Measurements from ENCODE around the gene EIF3J.

The EIF3J gene

GRCh38 chr15:44536962-44537734 lies at the start of gene EIF3J:
EIF3J (plus strand) TSS chr15:44537147; CDS start chr15:44537195, 48 bp downstream.
- H3K4me3 ChIP-seq (ENCODE audit: control insufficient read depth, low read depth, low read length), result peak within 1 kb of the TSS; percentile 68
- no peak for TF ChIP-seq CTCF (conservative IDR thresholded peaks at IDR 0.05; ENCODE audit: control insufficient read depth, insufficient read depth, low read depth, low read length)
- DNase-seq (ENCODE audit: low read depth), result peak; percentile 96

- DNase-seq (ENCODE audit: low read depth), result peak; percentile 91
- no peak overlapping the region for H3K4me3 ChIP-seq (ENCODE audit: control insufficient read depth, low read depth, low read length)
- TF ChIP-seq CTCF (conservative IDR thresholded peaks at IDR 0.05; ENCODE audit: control insufficient read depth, insufficient read depth, low read depth, low read length), result no peak
Measured at GRCh38 chr15:44489464-44489863, 47.5 kb upstream of the EIF3J start.

GRCh38 chr15:44490622-44491021 lies 46.3 kb upstream of the EIF3J start:
- H3K4me3 ChIP-seq (ENCODE audit: control insufficient read depth, low read depth, low read length), result no peak overlapping the region
- TF ChIP-seq CTCF (conservative IDR thresholded peaks at IDR 0.05; ENCODE audit: control insufficient read depth, insufficient read depth, low read depth, low read length), result no peak
- DNase-seq (ENCODE audit: low read depth), result peak; percentile 42

GRCh38 chr15:44492040-44492439 lies 44.9 kb upstream of the EIF3J start:
- no peak for DNase-seq (ENCODE audit: low read depth)
- TF ChIP-seq CTCF (conservative IDR thresholded peaks at IDR 0.05; ENCODE audit: control insufficient read depth, insufficient read depth, low read depth, low read length), result no peak
- no peak overlapping the region for H3K4me3 ChIP-seq (ENCODE audit: control insufficient read depth, low read depth, low read length)

- no peak for TF ChIP-seq CTCF (conservative IDR thresholded peaks at IDR 0.05; ENCODE audit: control insufficient read depth, insufficient read depth, low read depth, low read length)
- H3K4me3 ChIP-seq (ENCODE audit: control insufficient read depth, low read depth, low read length), result no peak overlapping the region
- no peak for DNase-seq (ENCODE audit: low read depth)
Measured at GRCh38 chr15:44492672-44493071, 44.3 kb upstream of the EIF3J start.

- DNase-seq (ENCODE audit: low read depth), result no peak
- H3K4me3 ChIP-seq (ENCODE audit: control insufficient read depth, low read depth, low read length), result no peak overlapping the region
- no peak for TF ChIP-seq CTCF (conservative IDR thresholded peaks at IDR 0.05; ENCODE audit: control insufficient read depth, insufficient read depth, low read depth, low read length)
Measured at GRCh38 chr15:44495562-44495961, 41.4 kb upstream of the EIF3J start.
